ENCODE results near the gene MEF2C.

GRCh38 chr5:88670461-88670860, 212.5 kb downstream of the MEF2C start:
- no peak for TF ChIP-seq POLR2A (IDR thresholded peaks at IDR 0.05; ENCODE audit: low read depth, low read length)
- TF ChIP-seq POLR2AphosphoS5 (IDR thresholded peaks at IDR 0.05; ENCODE audit: low read depth, low read length), result no peak
